ENCODE data around the gene ALPK3. TPM values are rescaled to one million over a fixed set of nuclear protein-coding genes. Genes with fewer than 3 reads are reported as not detected.

Gene ALPK3
- polyA plus RNA-seq, 1 donor from 2014 or later, result not detected

DNA sequence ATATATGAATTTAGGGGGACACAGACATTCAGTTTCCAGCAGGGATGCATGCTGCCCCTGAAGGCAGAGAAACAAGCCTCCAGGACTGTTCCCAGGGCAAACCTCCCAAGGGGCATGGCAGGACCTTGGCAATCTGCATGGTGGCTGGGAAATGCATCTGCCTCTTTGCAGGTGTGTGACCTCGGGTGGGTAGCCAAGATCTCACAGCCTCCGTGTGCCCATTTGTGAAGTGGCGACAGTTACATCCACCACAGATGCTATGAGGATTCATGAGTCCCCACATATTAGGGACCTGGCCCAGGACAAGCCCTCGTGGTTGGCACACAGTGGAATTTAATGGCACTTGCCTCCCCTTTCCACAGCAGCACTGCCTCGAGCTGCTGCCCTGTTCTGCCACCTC lies 97.2 kb downstream of the ALPK3 start:
- H3K79me2 ChIP-seq (replicated peaks; ENCODE audit: insufficient read depth, low read length), result no peaks in the 10 kb centered on the region
- no peaks in the 10 kb centered on the region for H3K27me3 ChIP-seq (ENCODE audit: insufficient read depth, low read depth, low read length)
- H3K36me3 ChIP-seq (ENCODE audit: insufficient read depth, low read length), result no peaks in the 10 kb centered on the region
- H3K9ac ChIP-seq (ENCODE audit: low read length), result no peak overlapping the region
- no peaks in the 10 kb centered on the region for H3F3A ChIP-seq (ENCODE audit: insufficient read depth, low read length, poor library complexity, severe bottlenecking)
- no peaks in the 10 kb centered on the region for H4K20me1 ChIP-seq (ENCODE audit: insufficient read depth)
- H3K9me3 ChIP-seq (ENCODE audit: low read length), result no peaks in the 10 kb centered on the region
- no peak overlapping the region for H3K27ac ChIP-seq (ENCODE audit: low read length)
- TF ChIP-seq MXI1 (conservative IDR thresholded peaks at IDR 0.05; ENCODE audit: poor library complexity, severe bottlenecking) (no peak), CTCF (IDR thresholded peaks at IDR 0.05; ENCODE audit: poor library complexity, severe bottlenecking) (no peak), TAF1 (IDR thresholded peaks at IDR 0.05; ENCODE audit: low read depth) (no peak), REST (IDR thresholded peaks at IDR 0.05; ENCODE audit: borderline replicate concordance) (no peak), EP300 (conservative IDR thresholded peaks at IDR 0.05; ENCODE audit: poor library complexity, severe bottlenecking) (no peak)
- H2AFZ ChIP-seq (ENCODE audit: low read depth, low read length), result no peak overlapping the region
- H3K4me2 ChIP-seq (ENCODE audit: low read length), result no peak overlapping the region
- H3K9me2 ChIP-seq (ENCODE audit: insufficient read depth, low read length), result no peaks in the 10 kb centered on the region
- no peak overlapping the region for H3K4me3 ChIP-seq (ENCODE audit: low read length)

GRCh38 chr15:84914909-84915605 lies 97.9 kb downstream of the ALPK3 start:
- H4K20me1 ChIP-seq (ENCODE audit: insufficient read depth), result no peaks in the 10 kb centered on the region
- H3K27me3 ChIP-seq (ENCODE audit: insufficient read depth, low read depth, low read length), result no peaks in the 10 kb centered on the region
- H3K4me3 ChIP-seq (ENCODE audit: low read length), result no peak overlapping the region
- H2AFZ ChIP-seq (ENCODE audit: low read depth, low read length), result no peak overlapping the region
- H3K9ac ChIP-seq (ENCODE audit: low read length), result no peak overlapping the region
- no peaks in the 10 kb centered on the region for H3K36me3 ChIP-seq (ENCODE audit: insufficient read depth, low read length)
- no peaks in the 10 kb centered on the region for H3K79me2 ChIP-seq (replicated peaks; ENCODE audit: insufficient read depth, low read length)
- H3K9me2 ChIP-seq (ENCODE audit: insufficient read depth, low read length), result no peaks in the 10 kb centered on the region
- TF ChIP-seq EP300 (conservative IDR thresholded peaks at IDR 0.05; ENCODE audit: poor library complexity, severe bottlenecking) (no peak), RAD21 (conservative IDR thresholded peaks at IDR 0.05) (no peak), CTCF (IDR thresholded peaks at IDR 0.05; ENCODE audit: poor library complexity, severe bottlenecking) (no peak), POLR2AphosphoS5 (IDR thresholded peaks at IDR 0.05) (no peak), EZH2 (IDR thresholded peaks at IDR 0.05; ENCODE audit: borderline replicate concordance, insufficient read depth, low read length, poor library complexity, severe bottlenecking) (no peak), TAF1 (IDR thresholded peaks at IDR 0.05; ENCODE audit: low read depth) (no peak), SMC3 (conservative IDR thresholded peaks at IDR 0.05; ENCODE audit: poor library complexity) (no peak), REST (IDR thresholded peaks at IDR 0.05; ENCODE audit: borderline replicate concordance) (no peak), MXI1 (conservative IDR thresholded peaks at IDR 0.05; ENCODE audit: poor library complexity, severe bottlenecking) (no peak)
- no peak overlapping the region for H3K27ac ChIP-seq (ENCODE audit: low read length)
- no peak overlapping the region for H3K4me2 ChIP-seq (ENCODE audit: low read length)
- H3K9me3 ChIP-seq (ENCODE audit: low read length), result no peaks in the 10 kb centered on the region
- no peaks in the 10 kb centered on the region for H3F3A ChIP-seq (ENCODE audit: insufficient read depth, low read length, poor library complexity, severe bottlenecking)
